IMR-90 (cell line): ENCODE results near the gene MED26. TPM values are rescaled to one million over a fixed set of nuclear protein-coding genes. Genes with fewer than 3 reads are reported as not detected.
"Not testable (repeated sequence)": the region's sequence is repeated elsewhere in the genome, so short reads cannot be mapped to it uniquely, and the experiment has no call there.

Source experiments
- ATAC-seq: fragments of 200-7000 bp; cut with Tn5 transposase; 2 replicates; pipeline ENCODE4 v1.9.1; 2020; ENCODE audit warnings: low read depth, mild to moderate bottlenecking, moderate library complexity
- BruUV-seq: library from RNA; stranded (reverse); fragments of 400-500 nt; replicated peaks from 2 replicates; lab custom pipeline; 2021; lab: Mats Ljungman, UMichigan
- CTCF ChIA-PET: fragments of 300-600 bp; formaldehyde crosslinking; extraction: SDS; loops from one replicate; lab custom pipeline; 2021; ENCODE audit warnings: antibody characterized with exemption; lab: Yijun Ruan, JAX
- POLR2A ChIA-PET: fragments of 300-600 bp; sonication (Branson Sonifier 250); formaldehyde crosslinking; loops from one replicate; lab custom pipeline; 2022; ENCODE audit warnings: antibody characterized with exemption; ENCODE audit not compliant: unreplicated experiment; lab: Charles Lee
- DNase-seq: peaks from one replicate; pipeline ENCODE4 v3.0.0; 2013
- H2AFZ ChIP-seq: replicated peaks from 2 replicates; pipeline ENCODE3; 2013; ENCODE audit warnings: low read length, mild to moderate bottlenecking; ENCODE audit not compliant: poor library complexity
- H2AK5ac ChIP-seq: 2 replicates; pipeline ENCODE4 v1.6.1; 2013; ENCODE audit warnings: low read depth, low read length, inconsistent platforms
- H2AK9ac ChIP-seq: replicated peaks from 2 replicates; pipeline ENCODE3; 2013; ENCODE audit warnings: mild to moderate bottlenecking, low read depth, low read length, moderate library complexity; ENCODE audit not compliant: poor library complexity
- H2BK120ac ChIP-seq: 2 replicates; pipeline ENCODE4 v1.6.1; 2013; ENCODE audit warnings: low read depth, low read length, inconsistent platforms
- H2BK15ac ChIP-seq: 3 replicates; pipeline ENCODE4 v1.6.1; 2013; ENCODE audit warnings: low read depth, low read length, inconsistent platforms
- H2BK20ac ChIP-seq: 2 replicates; pipeline ENCODE4 v1.6.1; 2013; ENCODE audit warnings: low read depth, mild to moderate bottlenecking, inconsistent platforms, low read length, moderate library complexity
- H2BK5ac ChIP-seq: 2 replicates; pipeline ENCODE4 v1.6.1; 2013; ENCODE audit warnings: mild to moderate bottlenecking, low read depth, low read length, inconsistent platforms; ENCODE audit not compliant: poor library complexity, severe bottlenecking
- H3K14ac ChIP-seq: replicated peaks from 2 replicates; pipeline ENCODE4 v1.6.1; 2013; ENCODE audit warnings: low read depth, low read length, inconsistent platforms
- H3K18ac ChIP-seq: 2 replicates; pipeline ENCODE4 v1.6.1; 2013; ENCODE audit warnings: low read depth, low read length, control low read depth
- H3K23ac ChIP-seq: 2 replicates; pipeline ENCODE4 v1.6.1; 2013; ENCODE audit warnings: low read depth, low read length, inconsistent platforms
- H3K27ac ChIP-seq: 2 replicates; pipeline ENCODE4 v1.5.1; 2013; ENCODE audit warnings: mild to moderate bottlenecking, control low read depth, low read length; ENCODE audit not compliant: insufficient read depth
- H3K27me3 ChIP-seq: 2 replicates; pipeline ENCODE4 v1.6.1; 2013; ENCODE audit warnings: low read length; ENCODE audit not compliant: control insufficient read depth, insufficient read depth
- H3K36me3 ChIP-seq: 2 replicates; pipeline ENCODE4 v1.6.1; 2013; ENCODE audit warnings: low read length, mixed read lengths; ENCODE audit not compliant: control insufficient read depth, insufficient read depth
- H3K4ac ChIP-seq: 2 replicates; pipeline ENCODE4 v1.6.1; 2013; ENCODE audit warnings: low read depth, low read length, inconsistent platforms
- H3K4me1 ChIP-seq: 2 replicates; pipeline ENCODE4 v1.6.1; 2013; ENCODE audit warnings: low read length, mixed read lengths; ENCODE audit not compliant: control insufficient read depth, insufficient read depth
- H3K4me2 ChIP-seq: 2 replicates; pipeline ENCODE4 v1.6.1; 2013; ENCODE audit warnings: low read depth, mild to moderate bottlenecking, control low read depth, low read length, moderate library complexity
- H3K4me3 ChIP-seq: 2 replicates; pipeline ENCODE4 v1.5.1; 2013; ENCODE audit warnings: low read depth, mild to moderate bottlenecking, control low read depth, low read length, moderate library complexity; ENCODE audit not compliant: insufficient read depth
- H3K56ac ChIP-seq: 2 replicates; pipeline ENCODE4 v1.6.1; 2013; ENCODE audit warnings: low read length, inconsistent platforms; ENCODE audit not compliant: insufficient read depth; ENCODE audit errors: extremely low read depth
- H3K79me1 ChIP-seq, 2 experiments: 2 replicates each; pipeline ENCODE4 v1.6.1; 2013; ENCODE audit warnings: low read length in 2 of 2, inconsistent platforms in 1 of 2, low read depth in 1 of 2
- H3K9ac ChIP-seq: 2 replicates; pipeline ENCODE4 v1.6.1; 2013; ENCODE audit warnings: low read depth, low read length, control low read depth
- H3K9me1 ChIP-seq: 2 replicates; pipeline ENCODE4 v1.6.1; 2013; ENCODE audit warnings: low read length, inconsistent platforms; ENCODE audit not compliant: insufficient read depth
- H3K9me3 ChIP-seq: 2 replicates; pipeline ENCODE4 v1.6.1; 2013; ENCODE audit warnings: low read length; ENCODE audit not compliant: control insufficient read depth, insufficient read depth
- H4K20me1 ChIP-seq: 2 replicates; pipeline ENCODE4 v1.6.1; 2013; ENCODE audit warnings: low read length, inconsistent platforms; ENCODE audit not compliant: insufficient read depth
- H4K5ac ChIP-seq: 2 replicates; pipeline ENCODE4 v1.6.1; 2013; ENCODE audit warnings: mild to moderate bottlenecking, low read depth, low read length, control low read depth
- H4K8ac ChIP-seq, 2 experiments: 2 replicates each; pipeline ENCODE4 v1.6.1; 2013; ENCODE audit warnings: low read depth in 2 of 2, low read length in 2 of 2, control low read depth in 1 of 2, inconsistent platforms in 1 of 2
- H4K91ac ChIP-seq: 2 replicates; pipeline ENCODE4 v1.6.1; 2013; ENCODE audit warnings: low read depth, low read length, inconsistent platforms; ENCODE audit not compliant: insufficient read depth
- BHLHE40 ChIP-seq: fragments of 150-350 bp; IDR thresholded peaks from 2 replicates; pipeline ENCODE4 v1.6.1; 2016; ENCODE audit warnings: mild to moderate bottlenecking, low read depth, low read length
- CHD1 ChIP-seq: IDR thresholded peaks from 2 replicates; pipeline ENCODE4 v1.6.1; 2012; ENCODE audit warnings: low read depth, low read length, improper control_type of control experiment
- MAFK ChIP-seq: IDR thresholded peaks from 2 replicates; pipeline ENCODE4 v1.6.1; 2012; ENCODE audit warnings: low read depth, low read length, improper control_type of control experiment
- NFE2L2 ChIP-seq: fragments of 150-350 bp; IDR thresholded peaks from 2 replicates; pipeline ENCODE4 v1.6.1; 2016; ENCODE audit warnings: low read depth, mild to moderate bottlenecking, low read length
- POLR2A ChIP-seq: IDR thresholded peaks from 2 replicates; pipeline ENCODE4 v1.6.1; 2012; ENCODE audit warnings: mild to moderate bottlenecking, low read depth, low read length
- RAD21 ChIP-seq: IDR thresholded peaks from 2 replicates; pipeline ENCODE4 v1.6.1; 2012; ENCODE audit warnings: low read length, improper control_type of control experiment
- RCOR1 ChIP-seq: IDR thresholded peaks from 2 replicates; pipeline ENCODE4 v1.6.1; 2012; ENCODE audit warnings: mild to moderate bottlenecking, low read length, improper control_type of control experiment; ENCODE audit not compliant: insufficient replicate concordance
- WGBS, 2 experiments: methylation state at CpG; one replicate each; pipeline versions ENCODE4 v1.1.5 to v1.1.7; 2013; ENCODE audit warnings: missing lambda C conversion rate in 2 of 2; ENCODE audit not compliant: insufficient read length in 1 of 2; ENCODE audit errors: extremely low coverage in 2 of 2; 5-methylcytosine and 5-hydroxymethylcytosine counted together
- dilution Hi-C: fragments of 300-500 bp; cut with HindIII; formaldehyde crosslinking; loops from one replicate; pipeline ENCODE4 v1.14.3; 2018; ENCODE audit warnings: low sequenced_read_pairs; ENCODE audit not compliant: unreplicated experiment
- in situ Hi-C: fragments of 300-500 bp; cut with MboI; formaldehyde crosslinking; loops from 3 replicates; pipeline ENCODE4 v1.14.3; 2019; ENCODE audit warnings: low sequenced_read_pairs, inconsistent platforms, mixed read lengths
- intact Hi-C: fragments of 100-400 bp; cut with micrococcal nuclease; formaldehyde crosslinking; loops from 2 replicates; pipeline ENCODE4 v1.10.0; 2022
- polyA plus RNA-seq, 3 experiments: library from polyadenylated mRNA; depleted of rRNA; stranded (reverse); fragments of >200 nt; gene quantifications; 2 replicates each; pipeline ENCODE4 v1.2.3, GENCODE V29; 2012; ENCODE audit warnings: low replicate concordance in 1 of 3
- total RNA-seq: library from RNA; depleted of rRNA; stranded (reverse); fragments of >200 nt; gene quantifications from 2 replicates; pipeline ENCODE4 v1.2.3, GENCODE V29; 2012

The MED26 gene
- total and polyA plus RNA-seq, 2 of the 4 experiments (the other 2 are of a cell fraction), result 2.0 to 4.0 TPM

- no peak overlapping the region for H3K18ac ChIP-seq
- H3K4me3 ChIP-seq, result no peak overlapping the region
- no peak overlapping the region for H3K14ac ChIP-seq
- no peak overlapping the region for H3K4ac ChIP-seq
- peaks cover 25% of the 10 kb centered on the region for H3K9me1 ChIP-seq
- no peak overlapping the region for H4K5ac ChIP-seq
- no peak overlapping the region for H3K23ac ChIP-seq
- DNase-seq (no peak), ATAC-seq (no peak)
- no peak overlapping the region for H3K4me2 ChIP-seq
- H3K9me3 ChIP-seq, result no peaks in the 10 kb centered on the region
- peaks cover 35% of the 10 kb centered on the region for H4K20me1 ChIP-seq
- H3K27me3 ChIP-seq, result no peaks in the 10 kb centered on the region
- H4K8ac ChIP-seq, result no peak overlapping the region
- no peaks in the 10 kb centered on the region for H3K4me1 ChIP-seq
- H3K27ac ChIP-seq, result no peak overlapping the region
- ChIA-PET CTCF (no interaction called here), POLR2A (no interaction called here)
- dilution Hi-C loops, result no loop called here
- no peak overlapping the region for H2AK9ac ChIP-seq
- peaks cover 46 to 70% of the 10 kb centered on the region in 2 experiments for H3K79me1 ChIP-seq
- peaks cover 60% of the 10 kb centered on the region for H3K36me3 ChIP-seq
- no peak overlapping the region for H2BK120ac ChIP-seq
- WGBS, 2 experiments, result 47% methylated on average over 4 of the region's 7 CpGs; no CpG with 5 or more reads in 1 of the 2 experiments
- TF ChIP-seq BHLHE40 (no peak), POLR2A (no peak), RAD21 (no peak), MAFK (no peak), CHD1 (no peak), NFE2L2 (no peak), RCOR1 (no peak)
- H4K91ac ChIP-seq, result no peak overlapping the region
- no peak overlapping the region for H3K56ac ChIP-seq
- no peak overlapping the region for H3K9ac ChIP-seq
- no peak overlapping the region for H2BK15ac ChIP-seq
- no peak overlapping the region for H2AFZ ChIP-seq
- intact Hi-C loops, result no loop called here
- no peak overlapping the region for H2BK20ac ChIP-seq
- BruUV-seq, result no TSS peak
- no peak overlapping the region for H2BK5ac ChIP-seq
- no peak overlapping the region for H2AK5ac ChIP-seq
- in situ Hi-C loops, result no loop called here
These were observed 24.9 kb upstream of the MED26 start for GRCh38 chr19:16652854-16653253.

- H3K4me3 ChIP-seq, result not testable (repeated sequence)
- peaks cover 25% of the 10 kb centered on the region; the same call in 1 of the 2 replicates for H4K20me1 ChIP-seq
- WGBS, 2 experiments, result 100% methylated on average over 1 of the region's 8 CpGs; no CpG with 5 or more reads in 1 of the 2 experiments
These were observed 23.6 kb upstream of the MED26 start for GRCh38 chr19:16651421-16652188.

More at GRCh38 chr19:16651421-16652188, 23.6 kb upstream of the MED26 start:
- H3K9ac ChIP-seq, H2AK5ac ChIP-seq, H3K4ac ChIP-seq, in situ Hi-C loops, CTCF ChIA-PET, intact Hi-C loops, H3K27ac ChIP-seq, DNase-seq, H4K8ac ChIP-seq, H2AK9ac ChIP-seq, H4K5ac ChIP-seq, POLR2A ChIA-PET, H4K91ac ChIP-seq, dilution Hi-C loops, BruUV-seq, H2AFZ ChIP-seq, H3K14ac ChIP-seq, H3K27me3 ChIP-seq, H2BK15ac ChIP-seq, H3K56ac ChIP-seq, H2BK120ac ChIP-seq, H3K4me1 ChIP-seq, H2BK5ac ChIP-seq, H3K9me3 ChIP-seq, ATAC-seq, H3K23ac ChIP-seq, H2BK20ac ChIP-seq, H3K18ac ChIP-seq, H3K4me2 ChIP-seq: not testable (repeated sequence)
- Histone ChIP-seq H3K79me1 (peaks cover 45 to 58% of the 10 kb centered on the region in 2 experiments), H3K36me3 (peaks cover 59% of the 10 kb centered on the region), H3K9me1 (peaks cover 19% of the 10 kb centered on the region)
